GOT3 (cell line): ENCODE measurements around the gene ZNF432.

Source experiments
- DNase-seq: peaks from one replicate; lab custom pipeline; 2025; ENCODE audit warnings: mixed read lengths; lab: John Stamatoyannopoulos, UW

The ZNF432 gene

GRCh38 chr19:52007806-52008557 is 40.7 kb downstream of the ZNF432 start, which contains the start of gene ZNF615:
Gene ZNF615, minus strand, starts transcription at chr19:52008211. Its CDS starts 4,500 bp downstream, at chr19:52003711.
- peak; percentile 37 for DNase-seq

- no peak for DNase-seq
Measured at GRCh38 chr19:52007451-52007805, 41.2 kb downstream of the ZNF432 start.

GRCh38 chr19:51994048-51994644 is 54.5 kb downstream of the ZNF432 start:
- no peak for DNase-seq

- DNase-seq, result no peak
Measured at GRCh38 chr19:51993422-51993821, 55.2 kb downstream of the ZNF432 start.

- DNase-seq, result peak; percentile 57
Measured at GRCh38 chr19:51986309-51987291, 62.0 kb downstream of the ZNF432 start, which contains the start of gene ZNF350. Gene ZNF350, minus strand, starts transcription at chr19:51986840. Its CDS starts 12,480 bp downstream, at chr19:51974360.

- DNase-seq, result no peak
Measured at GRCh38 chr19:51983361-51983760, 65.3 kb downstream of the ZNF432 start.
